Neuronal stem cell (in vitro differentiated cells): Measurements from ENCODE around the gene SPTLC1.
"Not testable (repeated sequence)": the region's sequence is repeated elsewhere in the genome, so short reads cannot be mapped to it uniquely, and the experiment has no call there.

Experiments used
- DNase-seq: peaks from one replicate; pipeline ENCODE4 v3.0.0-alpha.2; 2013; ENCODE audit warnings: low spot score
- H2AFZ ChIP-seq: one replicate; pipeline ENCODE4 v1.6.1; 2013; ENCODE audit warnings: mild to moderate bottlenecking, low read length, inconsistent platforms
- H2AK5ac ChIP-seq: 2 replicates; pipeline ENCODE4 v1.6.1; 2013; ENCODE audit warnings: low read depth, mild to moderate bottlenecking, inconsistent platforms, low read length, moderate library complexity, mixed read lengths
- H2BK120ac ChIP-seq: 2 replicates; pipeline ENCODE4 v1.6.1; 2013; ENCODE audit warnings: low read depth, mild to moderate bottlenecking, inconsistent platforms, low read length, moderate library complexity, mixed read lengths
- H2BK12ac ChIP-seq: one replicate; pipeline ENCODE4 v1.6.1; 2013; ENCODE audit warnings: low read length, inconsistent platforms
- H2BK15ac ChIP-seq: 2 replicates; pipeline ENCODE4 v1.6.1; 2013; ENCODE audit warnings: mild to moderate bottlenecking, low read length, inconsistent platforms, mixed read lengths
- H2BK5ac ChIP-seq: one replicate; pipeline ENCODE4 v1.6.1; 2013; ENCODE audit warnings: inconsistent platforms, mild to moderate bottlenecking, low read length, moderate library complexity
- H3K14ac ChIP-seq: one replicate; pipeline ENCODE4 v1.6.1; 2013; ENCODE audit warnings: low read length, inconsistent platforms
- H3K18ac ChIP-seq: 2 replicates; pipeline ENCODE4 v1.6.1; 2013; ENCODE audit warnings: low read length, inconsistent platforms
- H3K23ac ChIP-seq: 2 replicates; pipeline ENCODE4 v1.6.1; 2013; ENCODE audit warnings: low read depth, mild to moderate bottlenecking, mixed read lengths, low read length, inconsistent platforms; ENCODE audit not compliant: poor library complexity
- H3K27ac ChIP-seq: replicated peaks from 3 replicates; pipeline ENCODE4 v1.5.1; 2013; ENCODE audit warnings: low read length, inconsistent platforms
- H3K27me3 ChIP-seq, 3 experiments: 2 replicates each; pipeline ENCODE4 v1.6.1; 2013; ENCODE audit warnings: low read length in 3 of 3, mild to moderate bottlenecking in 2 of 3, inconsistent platforms in 1 of 3, low read depth in 1 of 3, mixed read lengths in 1 of 3, moderate library complexity in 1 of 3; ENCODE audit not compliant: control insufficient read depth in 3 of 3, insufficient read depth in 3 of 3
- H3K36me3 ChIP-seq, 2 donors: replicated peaks in 1 of 2; 2 replicates each; pipeline ENCODE4 v1.6.1; 2013; ENCODE audit warnings: low read length in 2 of 2; ENCODE audit not compliant: control insufficient read depth in 2 of 2, insufficient read depth in 2 of 2
- H3K4ac ChIP-seq: 2 replicates; pipeline ENCODE4 v1.6.1; 2013; ENCODE audit warnings: inconsistent platforms, mild to moderate bottlenecking, low read length, moderate library complexity
- H3K4me1 ChIP-seq, 2 donors: 1 replicate in 1 of 2; 2 replicates in 1 of 2; pipeline ENCODE4 v1.6.1; 2013; ENCODE audit warnings: low read length in 2 of 2, low read depth in 1 of 2; ENCODE audit not compliant: control insufficient read depth in 2 of 2, insufficient read depth in 1 of 2
- H3K4me2 ChIP-seq: one replicate; pipeline ENCODE4 v1.6.1; 2013; ENCODE audit warnings: mild to moderate bottlenecking, low read length, inconsistent platforms; ENCODE audit not compliant: insufficient read depth, poor library complexity, severe bottlenecking
- H3K4me3 ChIP-seq, 2 donors: 2 replicates each; pipeline ENCODE4 v1.5.1; 2013; ENCODE audit warnings: low read length in 2 of 2, mild to moderate bottlenecking in 2 of 2, inconsistent platforms in 1 of 2, moderate library complexity in 1 of 2
- H3K79me1 ChIP-seq: one replicate; pipeline ENCODE4 v1.6.1; 2013; ENCODE audit warnings: low read depth, mild to moderate bottlenecking, inconsistent platforms, low read length, moderate library complexity
- H3K9ac ChIP-seq: one replicate; pipeline ENCODE4 v1.6.1; 2013; ENCODE audit warnings: mild to moderate bottlenecking, low read depth, low read length, inconsistent platforms; ENCODE audit not compliant: poor library complexity
- H3K9me3 ChIP-seq, 2 donors: replicated peaks in 1 of 2; 2 replicates each; pipeline versions ENCODE3 to v1.6.1; 2013; ENCODE audit warnings: low read length in 2 of 2, mild to moderate bottlenecking in 2 of 2, inconsistent platforms in 1 of 2, low read depth in 1 of 2, mixed read lengths in 1 of 2, moderate library complexity in 1 of 2; ENCODE audit not compliant: control insufficient read depth in 2 of 2, insufficient read depth in 1 of 2
- H4K8ac ChIP-seq: one replicate; pipeline ENCODE4 v1.6.1; 2013; ENCODE audit warnings: low read depth, mild to moderate bottlenecking, inconsistent platforms, low read length, moderate library complexity
- H4K91ac ChIP-seq: one replicate; pipeline ENCODE4 v1.6.1; 2013; ENCODE audit warnings: low read length, low read depth, mild to moderate bottlenecking, inconsistent platforms; ENCODE audit not compliant: poor library complexity
- WGBS, 2 donors: extraction: QIAGEN DNeasy Blood & Tissue Kit; methylation state at CpG; one replicate each; pipeline ENCODE4 v1.1.7; 2013; ENCODE audit warnings: missing lambda C conversion rate in 2 of 2, mixed read lengths in 1 of 2; ENCODE audit not compliant: insufficient read length in 2 of 2, insufficient replicate concordance in 1 of 2; ENCODE audit errors: extremely low coverage in 2 of 2; 5-methylcytosine and 5-hydroxymethylcytosine counted together

The SPTLC1 gene

GRCh38 chr9:92103601-92104000, 11.6 kb downstream of the SPTLC1 start:
- H3K14ac ChIP-seq, H4K8ac ChIP-seq: not testable (repeated sequence)
- no CpG with 5 or more reads among the region's 14 CpGs for WGBS, 2 donors

DNA sequence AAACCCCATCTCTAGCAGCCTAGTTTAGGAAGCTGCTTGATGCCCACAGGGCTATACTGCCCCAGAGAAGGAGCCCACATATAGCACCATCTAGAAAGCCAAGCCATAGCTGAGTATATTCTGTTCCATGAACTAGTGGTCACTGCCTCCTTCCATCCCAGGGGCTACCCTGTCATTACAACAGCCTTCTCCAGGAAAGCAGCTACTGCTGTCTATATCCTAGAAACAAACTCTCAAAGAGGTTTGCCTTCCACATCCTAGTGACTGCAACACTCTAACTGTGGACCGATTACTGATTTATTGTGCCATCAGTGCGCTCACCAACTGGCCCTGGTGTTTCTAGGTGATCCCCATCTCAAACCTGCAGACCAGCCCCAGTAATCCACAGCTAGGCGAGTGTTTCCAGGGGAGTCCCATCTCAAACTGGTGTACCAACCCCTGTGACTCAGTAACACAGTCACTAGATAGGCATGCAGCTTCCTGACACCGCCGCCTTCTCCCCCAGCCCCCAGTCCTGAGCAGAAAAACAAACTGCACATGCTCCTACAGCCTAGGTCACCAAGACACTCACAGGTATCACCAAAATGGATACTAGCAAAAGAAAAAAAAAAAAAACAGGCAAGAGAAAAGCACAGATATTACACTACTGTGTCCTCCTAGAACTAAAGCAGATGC, 14.8 kb downstream of the SPTLC1 start:
- Histone ChIP-seq H2BK120ac (no peak overlapping the region), H3K79me1 (peaks cover 4% of the 10 kb centered on the region), H3K4me3 (no peak overlapping the region), H3K18ac (no peak overlapping the region), H3K4me2 (no peak overlapping the region), H2AFZ (no peak overlapping the region), H3K27me3 (no peaks in the 10 kb centered on the region), H3K14ac (no peak overlapping the region), H3K9me3 (peaks cover 0 to 3% of the 10 kb centered on the region in 2 donors), H3K23ac (no peak overlapping the region), H4K8ac (no peak overlapping the region), H4K91ac (no peak overlapping the region), H2AK5ac (no peak overlapping the region), H2BK12ac (no peak overlapping the region), H2BK5ac (no peak overlapping the region), H3K27ac (no peak overlapping the region), H3K36me3 (peaks cover 2 to 29% of the 10 kb centered on the region in 2 donors), H3K4ac (no peak overlapping the region), H3K4me1 (peaks cover 0 to 1% of the 10 kb centered on the region in 2 donors), H2BK15ac (no peak overlapping the region), H3K9ac (no peak overlapping the region)
- DNase-seq, result no peak
- no CpG with 5 or more reads among the region's 5 CpGs for WGBS, 2 donors

More at GRCh38 chr9:92103601-92104000, 11.6 kb downstream of the SPTLC1 start:
- not testable (repeated sequence) for H3K4me1 ChIP-seq, H2BK15ac ChIP-seq, H3K18ac ChIP-seq, H3K4me2 ChIP-seq, H3K4ac ChIP-seq, H3K4me3 ChIP-seq, H3K9me3 ChIP-seq, H2BK120ac ChIP-seq, H3K9ac ChIP-seq, H2BK12ac ChIP-seq, H3K27ac ChIP-seq, H2AFZ ChIP-seq, DNase-seq, H2BK5ac ChIP-seq, H2AK5ac ChIP-seq, H3K23ac ChIP-seq, H4K91ac ChIP-seq, H3K27me3 ChIP-seq, H3K79me1 ChIP-seq
- peaks cover 0 to 39% of the 10 kb centered on the region in 2 donors for H3K36me3 ChIP-seq

DNA sequence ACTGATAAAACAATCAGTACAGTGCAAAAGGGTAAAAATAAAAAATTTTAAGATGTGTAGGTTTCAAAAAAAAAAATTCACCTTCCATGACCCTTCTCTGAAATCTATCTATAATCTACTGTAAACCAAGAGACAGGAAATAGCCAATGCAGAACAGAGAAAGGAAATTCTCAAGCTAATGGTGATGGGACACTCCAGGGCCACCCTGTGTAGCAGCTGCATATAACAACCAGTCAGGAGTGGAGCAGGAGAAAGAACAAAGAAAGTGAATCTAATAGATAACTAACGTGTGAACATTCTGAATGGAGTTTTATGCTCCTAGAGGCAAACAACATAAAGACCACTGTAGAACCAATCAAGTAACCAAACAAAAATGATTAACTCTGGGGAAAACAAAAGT, 16.6 kb downstream of the SPTLC1 start:
- no peak overlapping the region for H4K91ac ChIP-seq
- H3K4me3 ChIP-seq, result no peak overlapping the region
- no peak overlapping the region for H2BK5ac ChIP-seq
- no CpG with 5 or more reads among the region's 1 CpG for WGBS, 2 donors
- peaks cover 4% of the 10 kb centered on the region for H3K79me1 ChIP-seq
- no peaks in the 10 kb centered on the region for H3K27me3 ChIP-seq
- H2AK5ac ChIP-seq, result no peak overlapping the region
- H2BK12ac ChIP-seq, result no peak overlapping the region
- no peak overlapping the region for H3K14ac ChIP-seq
- peaks cover 0 to 3% of the 10 kb centered on the region in 2 donors for H3K9me3 ChIP-seq
- no peak overlapping the region for H4K8ac ChIP-seq
- no peak overlapping the region for H2BK120ac ChIP-seq
- no peak overlapping the region for H3K9ac ChIP-seq
- no peak overlapping the region for H3K23ac ChIP-seq
- peaks cover 2 to 30% of the 10 kb centered on the region in 2 donors for H3K36me3 ChIP-seq
- H3K4ac ChIP-seq, result no peak overlapping the region
- H2AFZ ChIP-seq, result no peak overlapping the region
- DNase-seq, result no peak
- peaks cover 2 to 3% of the 10 kb centered on the region in 2 donors for H3K4me1 ChIP-seq
- no peak overlapping the region for H3K18ac ChIP-seq
- no peak overlapping the region for H2BK15ac ChIP-seq
- no peak overlapping the region for H3K27ac ChIP-seq
- H3K4me2 ChIP-seq, result no peak overlapping the region

GRCh38 chr9:92097997-92098482, 17.2 kb downstream of the SPTLC1 start:
- H2AFZ ChIP-seq, result no peak overlapping the region

More at GRCh38 chr9:92097997-92098482, 17.2 kb downstream of the SPTLC1 start:
- peaks cover 2 to 24% of the 10 kb centered on the region in 2 donors for H3K36me3 ChIP-seq
- H3K4ac ChIP-seq, result no peak overlapping the region
- no peak overlapping the region for H2BK120ac ChIP-seq
- H3K27me3 ChIP-seq, result no peaks in the 10 kb centered on the region
- no peak overlapping the region for H2BK15ac ChIP-seq
- no peak for DNase-seq
- H3K4me1 ChIP-seq, result peaks cover 2 to 3% of the 10 kb centered on the region in 2 donors
- H3K9me3 ChIP-seq, result peaks cover 0 to 3% of the 10 kb centered on the region in 2 donors
- no peak overlapping the region for H2AK5ac ChIP-seq
- no peak overlapping the region for H2BK5ac ChIP-seq
- no peak overlapping the region for H3K9ac ChIP-seq
- no peak overlapping the region for H3K4me2 ChIP-seq
- H3K18ac ChIP-seq, result no peak overlapping the region
- H3K14ac ChIP-seq, result no peak overlapping the region
- no peak overlapping the region for H2BK12ac ChIP-seq
- H4K91ac ChIP-seq, result no peak overlapping the region
- peaks cover 4% of the 10 kb centered on the region for H3K79me1 ChIP-seq
- H3K4me3 ChIP-seq, result no peak overlapping the region
- H3K23ac ChIP-seq, result no peak overlapping the region
- no CpG with 5 or more reads among the region's 26 CpGs for WGBS, 2 donors
- no peak overlapping the region for H3K27ac ChIP-seq
- H4K8ac ChIP-seq, result no peak overlapping the region
